ENCODE measurements around the gene NANP.

DNA sequence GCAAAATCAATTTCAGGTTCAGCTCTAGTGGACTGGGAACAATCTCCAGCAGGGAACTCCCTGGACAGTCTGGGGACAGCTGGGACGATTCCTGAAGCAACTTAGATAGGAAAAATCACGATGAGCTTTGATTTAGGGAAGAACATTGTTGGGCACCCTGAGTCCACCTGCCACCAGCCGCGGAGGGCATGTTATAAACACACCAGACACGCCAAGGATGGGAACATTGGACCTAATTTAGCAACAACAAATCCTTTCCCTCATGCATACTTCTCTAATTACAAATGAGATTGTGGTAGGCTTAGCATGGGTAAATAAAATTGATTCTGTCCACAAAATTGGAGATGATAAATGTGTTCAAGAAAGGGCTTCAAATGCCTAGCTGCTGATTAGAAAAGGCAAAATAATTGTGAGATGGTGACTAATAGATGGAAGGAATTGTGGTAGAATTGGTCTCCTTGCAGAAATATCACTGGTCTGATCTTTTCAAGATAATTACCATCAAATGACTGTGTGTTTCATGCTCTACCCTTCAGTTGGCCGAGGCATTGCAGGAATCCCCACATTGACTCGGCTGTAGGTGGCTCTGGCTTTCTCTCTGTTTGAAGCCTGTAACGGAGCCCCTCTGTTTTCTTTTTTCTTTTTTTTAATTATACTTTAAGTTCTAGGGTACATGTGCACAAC is 6.1 kb upstream of the NANP start:
- TF ChIP-seq REST (IDR thresholded peaks at IDR 0.05; ENCODE audit: insufficient read depth in 1 of 2, low read depth in 2 of 2, low read length in 1 of 2) (no peak), POLR2AphosphoS5 (IDR thresholded peaks at IDR 0.05; ENCODE audit: low read depth, low read length) (no peak), SIN3A (IDR thresholded peaks at IDR 0.05; ENCODE audit: borderline replicate concordance, insufficient read depth, low read depth, low read length) (no peak), TCF7L2 (IDR thresholded peaks at IDR 0.05; ENCODE audit: low read depth, low read length) (no peak)
- TF ChIP-seq, protein P1, sequence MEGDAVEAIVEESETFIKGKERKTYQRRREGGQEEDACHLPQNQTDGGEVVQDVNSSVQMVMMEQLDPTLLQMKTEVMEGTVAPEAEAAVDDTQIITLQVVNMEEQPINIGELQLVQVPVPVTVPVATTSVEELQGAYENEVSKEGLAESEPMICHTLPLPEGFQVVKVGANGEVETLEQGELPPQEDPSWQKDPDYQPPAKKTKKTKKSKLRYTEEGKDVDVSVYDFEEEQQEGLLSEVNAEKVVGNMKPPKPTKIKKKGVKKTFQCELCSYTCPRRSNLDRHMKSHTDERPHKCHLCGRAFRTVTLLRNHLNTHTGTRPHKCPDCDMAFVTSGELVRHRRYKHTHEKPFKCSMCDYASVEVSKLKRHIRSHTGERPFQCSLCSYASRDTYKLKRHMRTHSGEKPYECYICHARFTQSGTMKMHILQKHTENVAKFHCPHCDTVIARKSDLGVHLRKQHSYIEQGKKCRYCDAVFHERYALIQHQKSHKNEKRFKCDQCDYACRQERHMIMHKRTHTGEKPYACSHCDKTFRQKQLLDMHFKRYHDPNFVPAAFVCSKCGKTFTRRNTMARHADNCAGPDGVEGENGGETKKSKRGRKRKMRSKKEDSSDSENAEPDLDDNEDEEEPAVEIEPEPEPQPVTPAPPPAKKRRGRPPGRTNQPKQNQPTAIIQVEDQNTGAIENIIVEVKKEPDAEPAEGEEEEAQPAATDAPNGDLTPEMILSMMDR (IDR thresholded peaks at IDR 0.05): no peak

Measured in Panc1 (cell line).